HG02970 (cell line): Measurements from ENCODE around the gene UQCC2.

Experiments used
- ATAC-seq: cut with Tn5 transposase; IDR thresholded peaks from one replicate; pipeline ENCODE4 v1.9.1; 2021; ENCODE audit warnings: mild to moderate bottlenecking, moderate library complexity, moderate number of reproducible peaks; ENCODE audit not compliant: unreplicated experiment, low FRiP score

Gene UQCC2

GRCh38 chr6:33708516-33709204, 2.8 kb downstream of the UQCC2 start:
- no peak for ATAC-seq

GRCh38 chr6:33707771-33708170, 3.7 kb downstream of the UQCC2 start:
- no peak for ATAC-seq

- no peak for ATAC-seq
These were observed 5.4 kb downstream of the UQCC2 start for GRCh38 chr6:33705955-33706725.

GRCh38 chr6:33705268-33705885, 6.1 kb downstream of the UQCC2 start:
- no peak for ATAC-seq

GRCh38 chr6:33704215-33705066, 7.1 kb downstream of the UQCC2 start:
- ATAC-seq: no peak

GRCh38 chr6:33702345-33702977, 9.0 kb downstream of the UQCC2 start:
- no peak for ATAC-seq

GRCh38 chr6:33700391-33701050, 11.0 kb downstream of the UQCC2 start:
- no peak for ATAC-seq

- ATAC-seq: no peak
These were observed 11.8 kb downstream of the UQCC2 start for GRCh38 chr6:33699739-33700138.

- ATAC-seq: no peak
These were observed 12.4 kb downstream of the UQCC2 start for GRCh38 chr6:33699131-33699530.

- no peak for ATAC-seq
These were observed 13.0 kb downstream of the UQCC2 start for GRCh38 chr6:33698494-33698893.

GRCh38 chr6:33697845-33698244, 13.7 kb downstream of the UQCC2 start:
- no peak for ATAC-seq

GRCh38 chr6:33696548-33697518, 14.7 kb downstream of the UQCC2 start:
- ATAC-seq: no peak

- no peak for ATAC-seq
These were observed 15.4 kb downstream of the UQCC2 start for GRCh38 chr6:33696076-33696475.

- no peak for ATAC-seq
These were observed 16.0 kb downstream of the UQCC2 start for GRCh38 chr6:33695451-33695887.

GRCh38 chr6:33694977-33695376, 16.5 kb downstream of the UQCC2 start:
- no peak for ATAC-seq

GRCh38 chr6:33694401-33694931, 17.0 kb downstream of the UQCC2 start:
- no peak for ATAC-seq

- ATAC-seq: no peak
These were observed 18.1 kb downstream of the UQCC2 start for GRCh38 chr6:33693186-33694105.
